ENCODE measurements around the gene SLC7A1. TPM values are rescaled to one million over a fixed set of nuclear protein-coding genes. Genes with fewer than 3 reads are reported as not detected.

SLC7A1 gene
- total and polyA plus RNA-seq, 2 of the 4 experiments (the other 2 are of a cell fraction) = 9.7 to 22.3 TPM

DNA sequence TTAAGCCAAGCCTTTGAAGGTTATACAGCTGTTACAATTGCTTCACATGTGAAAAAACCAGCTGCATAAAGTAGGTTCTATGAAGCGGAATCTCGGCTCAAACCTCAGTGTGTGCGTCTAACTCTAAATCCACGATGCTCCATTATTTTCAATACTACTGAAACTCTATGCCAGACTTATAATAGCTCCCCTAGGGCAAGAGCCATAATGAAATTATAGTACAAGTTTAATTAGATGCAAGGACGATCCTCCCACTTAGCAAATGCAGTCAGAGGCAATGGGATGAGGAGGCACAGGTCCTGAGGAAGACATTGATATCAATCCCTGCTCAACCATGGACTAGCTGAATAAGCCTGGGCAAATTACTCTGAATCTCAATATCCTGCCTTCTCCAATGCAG lies 31.1 kb downstream of the SLC7A1 start:
- ChIA-PET CTCF (interaction anchor here (0.6 to 1.5 kb wide), 4 partner anchors 9 to 788 kb away, joined by 3 to 6 read pairs (median 4); no protein-coding TSS in a partner anchor), POLR2A (ENCODE audit: unreplicated experiment) (interaction anchor here (0.6 kb wide), 2 partner anchors 22 to 1424 kb away, joined by 3 to 6 read pairs; no protein-coding TSS in a partner anchor)
- no peak overlapping the region for H3K14ac ChIP-seq (replicated peaks; ENCODE audit: low read depth, low read length)
- H2BK20ac ChIP-seq (ENCODE audit: low read depth, low read length) = no peak overlapping the region
- H4K20me1 ChIP-seq (ENCODE audit: insufficient read depth, low read length) = peaks cover 93% of the 10 kb centered on the region
- H2BK120ac ChIP-seq (ENCODE audit: low read depth, low read length) = no peak overlapping the region
- BruUV-seq (replicated peaks) = no TSS peak
- peaks cover 8% of the 10 kb centered on the region for H3K4me1 ChIP-seq (ENCODE audit: control insufficient read depth, insufficient read depth, low read length)
- H3K18ac ChIP-seq (ENCODE audit: low read depth, low read length) = no peak overlapping the region
- H3K27me3 ChIP-seq (ENCODE audit: control insufficient read depth, insufficient read depth, low read length) = no peaks in the 10 kb centered on the region
- no peak overlapping the region for H3K4me3 ChIP-seq (ENCODE audit: insufficient read depth, low read depth, low read length)
- no peak overlapping the region for H4K91ac ChIP-seq (ENCODE audit: insufficient read depth, low read depth, low read length)
- intact Hi-C loops (cut with micrococcal nuclease) = no loop called here
- H2AK9ac ChIP-seq (replicated peaks; ENCODE audit: low read depth, low read length, poor library complexity) = no peak overlapping the region
- dilution Hi-C loops (cut with HindIII; ENCODE audit: low sequenced_read_pairs, unreplicated experiment) = no loop called here
- H4K5ac ChIP-seq (ENCODE audit: low read depth, low read length) = no peak overlapping the region
- no peak for ATAC-seq (ENCODE audit: low read depth)
- no peak overlapping the region for H2AFZ ChIP-seq (replicated peaks; ENCODE audit: low read length, poor library complexity)
- WGBS, 2 experiments (ENCODE audit: extremely low coverage in 2 of 2, insufficient read length in 1 of 2) = no CpG with 5 or more reads among the region's 5 CpGs
- H3K9ac ChIP-seq (ENCODE audit: low read depth, low read length) = no peak overlapping the region
- no peak overlapping the region for H2AK5ac ChIP-seq (ENCODE audit: low read depth, low read length)
- no peak overlapping the region for H3K23ac ChIP-seq (ENCODE audit: low read depth, low read length)
- H3K56ac ChIP-seq (ENCODE audit: extremely low read depth, insufficient read depth, low read length) = no peak overlapping the region
- no peak overlapping the region for H3K4ac ChIP-seq (ENCODE audit: low read depth, low read length)
- H3K4me2 ChIP-seq (ENCODE audit: low read depth, low read length) = no peak overlapping the region
- TF ChIP-seq ELK1 (IDR thresholded peaks at IDR 0.05; ENCODE audit: borderline replicate concordance, low read depth, low read length) (no peak), CTCF (conservative IDR thresholded peaks at IDR 0.05; ENCODE audit: low read depth, low read length) (no peak), RFX5 (IDR thresholded peaks at IDR 0.05; ENCODE audit: low read depth, low read length) (no peak), SMC3 (IDR thresholded peaks at IDR 0.05; ENCODE audit: low read depth, low read length) (no peak), MXI1 (IDR thresholded peaks at IDR 0.05; ENCODE audit: borderline replicate concordance, low read depth, low read length) (no peak), NFE2L2 (IDR thresholded peaks at IDR 0.05; ENCODE audit: low read depth, low read length) (no peak), CHD1 (IDR thresholded peaks at IDR 0.05; ENCODE audit: low read depth, low read length) (no peak), BHLHE40 (IDR thresholded peaks at IDR 0.05; ENCODE audit: low read depth, low read length) (no peak), RAD21 (IDR thresholded peaks at IDR 0.05; ENCODE audit: low read length) (no peak), FOS (IDR thresholded peaks at IDR 0.05; ENCODE audit: low read depth, low read length) (no peak), POLR2A (IDR thresholded peaks at IDR 0.05; ENCODE audit: low read depth, low read length) (no peak), CEBPB (IDR thresholded peaks at IDR 0.05; ENCODE audit: low read depth, low read length) (no peak), MAFK (IDR thresholded peaks at IDR 0.05; ENCODE audit: low read depth, low read length) (no peak), MAZ (IDR thresholded peaks at IDR 0.05; ENCODE audit: borderline replicate concordance, low read depth, low read length) (no peak), RCOR1 (IDR thresholded peaks at IDR 0.05; ENCODE audit: insufficient replicate concordance, low read length) (no peak)
- TF ChIP-seq, protein P1, sequence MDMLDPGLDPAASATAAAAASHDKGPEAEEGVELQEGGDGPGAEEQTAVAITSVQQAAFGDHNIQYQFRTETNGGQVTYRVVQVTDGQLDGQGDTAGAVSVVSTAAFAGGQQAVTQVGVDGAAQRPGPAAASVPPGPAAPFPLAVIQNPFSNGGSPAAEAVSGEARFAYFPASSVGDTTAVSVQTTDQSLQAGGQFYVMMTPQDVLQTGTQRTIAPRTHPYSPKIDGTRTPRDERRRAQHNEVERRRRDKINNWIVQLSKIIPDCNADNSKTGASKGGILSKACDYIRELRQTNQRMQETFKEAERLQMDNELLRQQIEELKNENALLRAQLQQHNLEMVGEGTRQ (IDR thresholded peaks at IDR 0.05; ENCODE audit: low read depth, low read length) = no peak
- H2BK5ac ChIP-seq (ENCODE audit: low read depth, low read length, poor library complexity, severe bottlenecking) = no peak overlapping the region
- H3K79me1 ChIP-seq (ENCODE audit: low read depth in 1 of 2, low read length in 2 of 2) = peaks cover 24 to 85% of the 10 kb centered on the region in 2 experiments
- in situ Hi-C loops (cut with MboI; ENCODE audit: low sequenced_read_pairs) = no loop called here
- H2BK15ac ChIP-seq (ENCODE audit: low read depth, low read length) = no peak overlapping the region
- peaks cover 33% of the 10 kb centered on the region for H3K9me1 ChIP-seq (ENCODE audit: insufficient read depth, low read length)
- H4K8ac ChIP-seq (ENCODE audit: low read depth in 2 of 2, low read length in 2 of 2) = no peak overlapping the region
- no peaks in the 10 kb centered on the region for H3K36me3 ChIP-seq (ENCODE audit: control insufficient read depth, insufficient read depth, low read length)
- no peaks in the 10 kb centered on the region for H3K9me3 ChIP-seq (ENCODE audit: control insufficient read depth, insufficient read depth, low read length)
- no peak for DNase-seq
- no peak overlapping the region for H3K27ac ChIP-seq (ENCODE audit: insufficient read depth, low read length)
